GM12878 (cell line): ENCODE measurements around the gene ZNF407. TPM values are rescaled to one million over a fixed set of nuclear protein-coding genes. Genes with fewer than 3 reads are reported as not detected.
A peak's percentile ranks its signal among the peaks of the same experiment; 100 is the strongest.

Experiments
- CHD1 ChIP-seq: IDR thresholded peaks from 2 replicates; pipeline ENCODE4 v1.6.1; 2012; ENCODE audit warnings: low read depth, low read length, improper control_type of control experiment
- CUX1 ChIP-seq: IDR thresholded peaks from 2 replicates; pipeline ENCODE4 v1.6.1; 2012; ENCODE audit warnings: improper control_type of control experiment, low read depth, low read length; ENCODE audit not compliant: insufficient replicate concordance
- ESRRA ChIP-seq: IDR thresholded peaks from 2 replicates; pipeline ENCODE4 v1.6.1; 2012; ENCODE audit warnings: mild to moderate bottlenecking, low read length, improper control_type of control experiment
- FOXM1 ChIP-seq: IDR thresholded peaks from 2 replicates; pipeline ENCODE4 v1.6.1; 2012; ENCODE audit warnings: low read depth, mild to moderate bottlenecking, inconsistent platforms, low read length, moderate library complexity
- GATAD2B ChIP-seq: fragments of 450-650 bp; conservative IDR thresholded peaks from 2 replicates; pipeline ENCODE4 v1.6.1; 2017; ENCODE audit warnings: low read depth, mild to moderate bottlenecking, moderate library complexity
- KAT2A ChIP-seq: conservative IDR thresholded peaks from 2 replicates; pipeline ENCODE4 v1.6.1; 2011; ENCODE audit warnings: low read depth, low read length; ENCODE audit not compliant: control insufficient read depth
- MEF2B ChIP-seq: fragments of 450-650 bp; IDR thresholded peaks from 2 replicates; pipeline ENCODE4 v1.6.1; 2018; ENCODE audit warnings: mild to moderate bottlenecking, moderate library complexity; ENCODE audit not compliant: partially characterized antibody, poor library complexity, severe bottlenecking
- POLR2A ChIP-seq: IDR thresholded peaks from 2 replicates; pipeline ENCODE4 v1.6.1; 2011; ENCODE audit warnings: low read depth, mild to moderate bottlenecking, low read length
- PRDM15 ChIP-seq: fragments of 450-650 bp; formaldehyde crosslinking; IDR thresholded peaks from 2 replicates; pipeline ENCODE4 v1.4.0; 2020; ENCODE audit warnings: mild to moderate bottlenecking, moderate library complexity
- ZBTB33 ChIP-seq: fragments of 450-650 bp; IDR thresholded peaks from 2 replicates; pipeline ENCODE4 v1.6.1; 2017; ENCODE audit warnings: mild to moderate bottlenecking
- ZNF207 ChIP-seq: fragments of 450-650 bp; IDR thresholded peaks from 2 replicates; pipeline ENCODE4 v1.6.1; 2014; ENCODE audit warnings: antibody characterized with exemption, mild to moderate bottlenecking, borderline replicate concordance
- ZNF592 ChIP-seq: fragments of 450-650 bp; IDR thresholded peaks from 2 replicates; pipeline ENCODE4 v1.6.1; 2017; ENCODE audit warnings: mild to moderate bottlenecking, moderate library complexity
- ZSCAN29 ChIP-seq: fragments of 450-650 bp; IDR thresholded peaks from 2 replicates; pipeline ENCODE4 v1.6.1; 2017; ENCODE audit warnings: mild to moderate bottlenecking, moderate library complexity
- polyA plus RNA-seq, 11 experiments: library from polyadenylated mRNA; depleted of rRNA in 4 of 11; unstranded in 6 of 11; stranded (reverse) in 5 of 11; fragments of >200 nt; fragmentation: Nextera tagmentation in 4 of 11; fragmentation: Illumina TruSeq in 1 of 11; extraction: Ambion mirVana in 4 of 11; extraction: Trizol in 1 of 11; gene quantifications; 1 replicate in 1 of 11; 2 replicates in 10 of 11; pipeline versions ENCODE4 v1.2.1 to v1.2.3, GENCODE V29; 2011 to 2016; ENCODE audit warnings: inconsistent platforms in 2 of 11, missing spikeins in 2 of 11, low read depth in 1 of 11
- total RNA-seq, 4 experiments: library from RNA; depleted of rRNA in 3 of 4; stranded (reverse); fragments of >200 nt in 3 of 4; fragmentation: Illumina TruSeq in 1 of 4; extraction: Trizol in 1 of 4; gene quantifications; 2 replicates each; pipeline versions ENCODE4 v1.2.1 to v1.2.3, GENCODE V29; 2013 to 2021

The ZNF407 gene
- total and polyA plus RNA-seq, 10 of the 15 experiments (the other 5 are each of a cell fraction or from before 2014, with no cell fraction given) = 0.69 to 11.6 (median 5.3) TPM

GRCh38 chr18:74994502-74995418, 397.1 kb downstream of the ZNF407 start (continued):
- TF ChIP-seq CUX1 (no peak), POLR2A (no peak; the same call in 1 of the 2 replicates), GATAD2B (peak; percentile 66; the same call in 1 of the 2 replicates), FOXM1 (no peak), ZNF207 (no peak; the same call in 1 of the 2 replicates), CHD1 (0 out of 2 replicates have a peak, but pooled peaks have one; percentile 21), ZSCAN29 (no peak), PRDM15 (CRISPR knock-in tag) (no peak), MEF2B (no peak), ZNF592 (no peak), ZBTB33 (no peak), ESRRA (no peak), KAT2A (no peak)
